ENCODE results near the gene MIDN. TPM values are rescaled to one million over a fixed set of nuclear protein-coding genes. Genes with fewer than 3 reads are reported as not detected.
A peak's percentile ranks its signal among the peaks of the same experiment; 100 is the strongest.
"Not testable (repeated sequence)": the region's sequence is repeated elsewhere in the genome, so short reads cannot be mapped to it uniquely, and the experiment has no call there.

Gene MIDN
- total RNA-seq, 2 experiments from 2014 or later: 86.2 to 88.6 TPM

DNA sequence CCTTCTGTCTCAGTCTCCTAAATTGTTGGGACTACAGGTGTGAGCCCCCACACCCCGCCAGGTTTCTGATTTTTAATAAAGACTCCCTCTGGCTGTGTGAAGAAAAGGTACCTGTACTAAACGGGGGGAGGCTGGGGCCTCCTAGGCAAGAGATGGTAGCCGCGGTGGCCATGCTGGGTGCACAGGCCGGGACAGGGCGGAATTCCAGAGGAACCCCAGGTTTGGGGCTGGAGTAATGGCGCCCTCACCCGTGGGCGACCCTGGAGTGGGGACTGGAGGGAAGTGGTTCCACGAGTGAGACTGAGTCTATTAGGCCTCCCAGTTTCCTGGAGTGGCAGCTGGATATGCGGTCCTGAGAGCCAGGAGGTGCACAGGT, 9.0 kb upstream of the MIDN start:
- Mint-ChIP-seq H3K27me3 (peaks cover 17% of the 10 kb centered on the region), H3K4me1 (peaks cover 37% of the 10 kb centered on the region), H3K36me3 (ENCODE audit: low read depth) (peaks cover under 1% of the 10 kb centered on the region), H3K4me3 (peak overlapping the region; percentile 32), H3K27ac (no peak overlapping the region), H3K9me3 (no peaks in the 10 kb centered on the region)
- no peak for DNase-seq
- ChIA-PET POLR2A (interaction anchor here (1.6 kb wide), 2 partner anchors 30 to 172 kb away, joined by 4 to 9 read pairs; partner anchors contain the start of genes ARHGAP45 and CIRBP), CTCF (no interaction called here)

DNA sequence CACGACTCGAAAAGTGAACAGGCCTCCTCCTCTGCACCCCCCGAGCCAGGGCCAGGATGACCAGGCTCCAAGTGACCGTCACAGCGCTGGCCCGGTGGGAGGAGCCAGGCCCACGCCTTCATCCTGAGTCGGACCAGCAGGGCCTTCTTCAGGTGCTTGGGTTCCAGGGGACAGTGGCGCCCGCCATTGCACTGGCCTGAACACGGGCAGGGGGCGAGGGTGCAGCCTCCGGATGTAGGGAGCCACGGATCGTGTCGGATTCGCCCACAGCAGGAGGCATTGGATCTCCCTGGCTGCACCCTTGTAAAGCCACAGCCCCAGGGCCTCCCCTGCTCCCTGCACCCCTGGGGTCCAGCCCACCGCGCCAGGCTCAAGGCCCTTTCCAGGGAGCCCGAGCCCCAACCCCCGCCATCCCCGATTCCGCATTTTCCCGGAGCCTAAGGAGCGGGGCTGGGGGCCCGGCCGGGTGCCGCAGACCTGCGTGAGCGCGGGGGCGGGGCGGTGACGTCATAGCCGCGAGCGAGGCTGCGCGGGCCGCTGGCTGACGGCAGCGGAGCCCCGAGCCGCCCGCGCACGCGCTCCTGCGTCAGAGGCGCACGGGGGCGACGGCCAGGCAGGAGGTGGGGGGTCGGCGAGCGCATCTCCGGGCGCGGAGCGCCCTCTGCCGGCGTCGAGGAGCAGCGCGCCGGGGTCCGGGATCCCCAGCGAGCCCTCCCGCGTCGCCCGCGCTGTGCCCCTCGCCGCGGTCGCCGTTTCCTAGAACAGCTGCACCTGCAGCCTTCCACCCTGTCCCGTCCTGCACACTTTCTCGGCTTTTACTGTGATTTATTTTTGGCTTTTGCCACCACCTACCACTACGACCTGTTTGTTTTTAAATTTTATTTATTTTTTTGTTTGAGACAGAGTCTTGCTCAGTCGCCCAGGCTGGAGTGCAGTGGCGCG, 8.3 kb upstream of the MIDN start:
- peaks cover 42% of the 10 kb centered on the region for H3K4me1 Mint-ChIP-seq
- peak overlapping the region; percentile 47 for H3K4me3 Mint-ChIP-seq
- POLR2A ChIA-PET: interaction anchor here (1.2 to 6.9 kb wide), 5 partner anchors 27 to 165 kb away, joined by 3 to 266 read pairs (median 3); partner anchors contain the start of gene CIRBP
- no peak overlapping the region for H3K27ac Mint-ChIP-seq
- no peaks in the 10 kb centered on the region for H3K9me3 Mint-ChIP-seq
- CTCF ChIA-PET: interaction anchor here (0.6 to 2.1 kb wide), 9 partner anchors 13 to 376 kb away, joined by 3 to 23 read pairs (median 4); partner anchors contain the start of gene CIRBP
- DNase-seq: peak; percentile 90
- peaks cover 2% of the 10 kb centered on the region for H3K36me3 Mint-ChIP-seq (ENCODE audit: low read depth)
- H3K27me3 Mint-ChIP-seq: peaks cover 17% of the 10 kb centered on the region

DNA sequence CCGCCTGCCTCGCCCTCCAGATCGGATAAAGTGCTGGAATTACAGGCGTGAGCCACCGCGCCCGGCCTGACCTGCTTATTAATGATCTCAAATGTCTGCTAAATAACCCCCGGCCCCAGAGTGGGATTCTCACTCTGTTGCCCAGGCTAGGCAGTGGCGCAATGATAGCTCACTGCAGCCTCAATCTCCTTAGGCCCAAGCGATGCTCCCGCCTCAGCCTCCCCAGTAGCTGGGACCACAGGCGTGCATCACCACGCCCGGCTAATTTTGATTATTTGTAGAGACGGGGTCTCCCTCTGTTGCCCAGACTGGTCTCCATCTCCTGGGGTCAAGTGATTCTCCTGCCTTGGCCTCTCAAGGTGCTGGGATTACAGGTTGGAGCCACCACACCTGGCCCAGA, 7.5 kb upstream of the MIDN start:
- POLR2A ChIA-PET: interaction anchor here (0.7 to 6.9 kb wide), 8 partner anchors 9 to 166 kb away, joined by 3 to 266 read pairs (median 4); partner anchors contain the start of genes CIRBP and FAM174C
- Mint-ChIP-seq H3K27ac (peak overlapping the region; percentile 76), H3K36me3 (ENCODE audit: low read depth) (peaks cover 2% of the 10 kb centered on the region), H3K27me3 (peaks cover 16% of the 10 kb centered on the region), H3K4me3 (peak overlapping the region; percentile 82), H3K9me3 (no peaks in the 10 kb centered on the region), H3K4me1 (peaks cover 42% of the 10 kb centered on the region)
- no peak for DNase-seq
- CTCF ChIA-PET: interaction anchor here (0.8 to 2.1 kb wide), 8 partner anchors 12 to 377 kb away, joined by 3 to 23 read pairs (median 5); partner anchors contain the start of gene CIRBP

DNA sequence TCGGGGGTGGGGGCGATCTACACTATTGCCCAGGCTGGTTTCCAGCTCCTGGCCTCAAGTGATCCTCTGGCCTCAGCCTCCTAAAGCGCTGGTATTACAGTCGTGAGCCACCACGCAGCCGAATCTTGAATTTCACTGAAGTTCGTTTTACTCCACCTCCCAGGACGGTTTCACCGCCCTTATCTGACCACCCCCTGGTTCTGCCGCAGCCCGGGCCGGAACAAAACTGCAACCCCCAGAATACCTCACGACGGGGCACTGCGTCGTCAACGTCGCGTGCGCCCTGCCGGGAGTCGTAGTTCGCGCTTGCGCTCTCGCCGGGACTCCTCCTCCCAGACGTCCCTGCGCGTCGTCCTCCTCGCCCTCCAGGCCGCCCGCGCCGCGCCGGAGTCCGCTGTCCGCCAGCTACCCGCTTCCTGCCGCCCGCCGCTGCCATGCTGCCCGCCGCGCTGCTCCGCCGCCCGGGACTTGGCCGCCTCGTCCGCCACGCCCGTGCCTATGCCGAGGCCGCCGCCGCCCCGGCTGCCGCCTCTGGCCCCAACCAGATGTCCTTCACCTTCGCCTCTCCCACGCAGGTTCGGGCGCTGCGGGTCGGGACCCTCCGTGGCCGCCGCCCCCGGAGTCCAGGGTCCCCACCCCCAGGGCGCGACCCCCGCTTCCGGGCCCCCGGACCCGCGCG, 6.8 kb upstream of the MIDN start, which contains the start of gene ATP5F1D:
ATP5F1D (plus strand) TSS at position 335 of the 679 bp plus-strand sequence; CDS start at position 435, 100 bp downstream.
- peak; percentile 93 for DNase-seq
- POLR2A ChIA-PET: interaction anchor here (0.7 to 6.9 kb wide), 8 partner anchors 9 to 166 kb away, joined by 3 to 266 read pairs (median 4); partner anchors contain the start of genes CIRBP and FAM174C
- peak within 1 kb of the TSS; percentile 88 for H3K4me3 Mint-ChIP-seq
- CTCF ChIA-PET: interaction anchor here (1.1 to 2.1 kb wide), 7 partner anchors 11 to 378 kb away, joined by 3 to 23 read pairs (median 6); partner anchors contain the start of gene CIRBP
- peak within 1 kb of the TSS; percentile 84 for H3K27ac Mint-ChIP-seq
- H3K36me3 Mint-ChIP-seq (ENCODE audit: low read depth): peaks cover 2% of the 10 kb centered on the region
- peaks cover 15% of the 10 kb centered on the region for H3K27me3 Mint-ChIP-seq
- H3K9me3 Mint-ChIP-seq: no peaks in the 10 kb centered on the region
- peaks cover 46% of the 10 kb centered on the region for H3K4me1 Mint-ChIP-seq

DNA sequence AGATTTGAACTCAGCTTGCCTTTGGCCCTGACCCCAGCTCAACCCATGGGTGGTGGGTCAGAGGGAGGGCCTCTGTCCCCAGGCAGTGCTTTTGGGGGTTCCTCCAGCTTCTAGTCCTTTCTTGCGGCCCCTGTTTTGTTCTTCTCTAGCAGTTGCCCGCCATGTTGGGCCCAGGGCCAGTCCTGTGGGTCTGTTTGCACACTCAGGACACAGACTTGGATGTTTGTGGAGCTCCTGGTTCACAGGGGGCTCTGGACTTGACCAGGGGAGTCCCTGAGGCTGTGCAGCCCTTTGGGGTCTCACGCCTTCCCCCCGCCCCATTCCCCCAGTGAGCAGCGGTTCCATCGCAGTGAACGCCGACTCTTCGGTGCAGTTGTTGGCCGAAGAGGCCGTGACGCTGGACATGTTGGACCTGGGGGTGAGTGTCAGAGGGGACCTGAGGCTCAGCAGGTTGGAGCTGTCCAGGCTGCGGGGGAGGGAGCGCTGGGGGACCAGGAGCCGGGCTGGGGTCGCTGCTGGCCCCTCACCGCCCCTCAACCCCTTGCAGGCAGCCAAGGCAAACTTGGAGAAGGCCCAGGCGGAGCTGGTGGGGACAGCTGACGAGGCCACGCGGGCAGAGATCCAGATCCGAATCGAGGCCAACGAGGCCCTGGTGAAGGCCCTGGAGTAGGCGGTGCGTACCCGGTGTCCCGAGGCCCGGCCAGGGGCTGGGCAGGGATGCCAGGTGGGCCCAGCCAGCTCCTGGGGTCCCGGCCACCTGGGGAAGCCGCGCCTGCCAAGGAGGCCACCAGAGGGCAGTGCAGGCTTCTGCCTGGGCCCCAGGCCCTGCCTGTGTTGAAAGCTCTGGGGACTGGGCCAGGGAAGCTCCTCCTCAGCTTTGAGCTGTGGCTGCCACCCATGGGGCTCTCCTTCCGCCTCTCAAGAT, 4.4 kb upstream of the MIDN start:
- CTCF ChIA-PET: interaction anchor here (0.6 to 5.3 kb wide), 37 partner anchors 9 to 381 kb away, joined by 3 to 412 read pairs (median 5); partner anchors contain the start of genes CIRBP, FAM174C, MED16 and NDUFS7
- peak; percentile 88 for DNase-seq
- peak overlapping the region; percentile 61 for H3K4me3 Mint-ChIP-seq
- peaks cover 38% of the 10 kb centered on the region for H3K4me1 Mint-ChIP-seq
- H3K9me3 Mint-ChIP-seq: no peaks in the 10 kb centered on the region
- peak overlapping the region; percentile 89 for H3K27ac Mint-ChIP-seq
- peaks cover 2% of the 10 kb centered on the region for H3K36me3 Mint-ChIP-seq (ENCODE audit: low read depth)
- POLR2A ChIA-PET: interaction anchor here (0.7 to 6.9 kb wide), 18 partner anchors 9 to 654 kb away, joined by 3 to 266 read pairs (median 4); partner anchors contain the start of genes ARHGAP45, CIRBP, EFNA2 and FAM174C
- peaks cover 5% of the 10 kb centered on the region for H3K27me3 Mint-ChIP-seq

DNA sequence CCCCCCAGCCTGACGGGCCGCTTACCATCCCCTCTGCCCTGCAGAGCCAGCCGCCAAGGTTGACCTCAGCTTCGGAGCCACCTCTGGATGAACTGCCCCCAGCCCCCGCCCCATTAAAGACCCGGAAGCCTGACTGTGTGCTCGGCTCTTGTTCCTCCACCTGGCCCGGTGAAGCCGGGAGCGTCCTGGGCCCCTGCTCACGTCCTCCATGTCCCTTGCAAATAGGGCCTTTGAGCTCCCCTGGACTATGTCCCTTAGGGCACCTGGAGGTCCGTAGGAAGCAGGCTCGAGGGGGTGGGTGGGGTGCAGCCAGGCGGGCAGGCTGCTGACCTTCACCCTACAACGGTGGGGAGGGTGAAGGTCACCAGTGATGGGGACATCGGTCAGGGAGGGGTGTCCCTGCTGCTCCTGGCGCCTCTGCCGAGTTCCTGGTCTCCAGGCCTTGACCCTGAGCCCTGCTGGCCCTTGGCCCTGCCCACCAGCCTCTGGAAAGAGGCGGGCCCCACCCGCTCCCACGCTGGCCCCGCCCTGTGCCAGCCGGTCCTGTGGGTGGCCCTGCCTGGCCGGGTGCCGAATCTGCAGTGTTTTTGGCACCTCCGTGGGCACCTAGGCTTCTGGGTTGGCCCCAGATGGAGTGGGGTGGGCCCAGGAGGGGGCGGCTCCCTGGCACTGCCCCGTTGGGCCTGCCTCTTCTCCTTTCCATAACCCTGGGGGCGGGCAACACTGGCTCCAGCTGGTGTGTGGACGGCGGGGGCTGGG, 3.5 kb upstream of the MIDN start:
- H3K4me3 Mint-ChIP-seq: peak overlapping the region; percentile 61
- peaks cover 38% of the 10 kb centered on the region for H3K4me1 Mint-ChIP-seq
- peak overlapping the region; percentile 89 for H3K27ac Mint-ChIP-seq
- no peak for DNase-seq
- H3K27me3 Mint-ChIP-seq: no peaks in the 10 kb centered on the region
- CTCF ChIA-PET: interaction anchor here (0.6 to 5.3 kb wide), 35 partner anchors 8 to 382 kb away, joined by 3 to 412 read pairs (median 5); partner anchors contain the start of genes CIRBP, FAM174C, MED16 and NDUFS7
- no peaks in the 10 kb centered on the region for H3K9me3 Mint-ChIP-seq
- POLR2A ChIA-PET: interaction anchor here (0.7 to 6.9 kb wide), 17 partner anchors 8 to 653 kb away, joined by 3 to 266 read pairs (median 4); partner anchors contain the start of genes ARHGAP45, CIRBP, EFNA2 and FAM174C
- H3K36me3 Mint-ChIP-seq (ENCODE audit: low read depth): peaks cover 5% of the 10 kb centered on the region

DNA sequence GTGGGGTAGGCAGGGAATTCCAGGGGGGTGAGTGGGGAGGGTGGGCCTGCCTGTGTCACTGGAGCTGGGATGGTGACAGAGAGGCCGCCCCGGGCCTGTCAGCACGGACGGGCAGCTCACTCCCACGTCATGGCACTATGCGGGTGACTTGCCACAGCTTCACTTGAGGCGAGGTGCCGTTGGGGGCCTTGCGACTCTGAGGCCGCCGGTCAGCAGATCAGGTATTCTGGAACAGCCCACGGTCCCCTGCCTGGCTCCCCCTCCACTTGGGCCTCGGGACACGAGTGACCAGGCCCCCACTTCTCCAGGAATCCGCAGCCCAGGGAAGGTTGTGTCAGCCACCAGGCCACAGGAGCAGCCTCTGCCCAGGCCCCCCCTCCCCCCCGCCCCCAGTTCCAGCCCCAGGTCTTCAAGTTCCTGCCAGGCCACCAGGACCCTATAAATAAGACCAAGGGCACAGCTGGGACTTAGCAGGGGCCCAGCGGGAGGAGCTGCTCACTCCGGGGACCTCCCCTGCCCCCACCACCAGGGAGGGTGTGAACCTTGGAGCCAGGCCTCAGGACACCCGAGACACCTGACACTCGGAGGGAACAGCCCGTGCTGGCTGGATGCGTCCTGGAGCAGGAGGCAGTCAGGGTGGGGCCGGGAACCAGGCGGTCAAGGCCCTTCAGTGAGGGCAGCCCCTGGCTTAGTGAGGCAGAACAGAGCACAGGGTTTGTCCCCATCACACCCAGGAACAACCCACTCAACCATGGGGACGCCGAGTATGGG, 2.7 kb upstream of the MIDN start:
- Mint-ChIP-seq H3K4me1 (peaks cover 36% of the 10 kb centered on the region), H3K27ac (no peak overlapping the region), H3K9me3 (no peaks in the 10 kb centered on the region), H3K27me3 (no peaks in the 10 kb centered on the region), H3K36me3 (ENCODE audit: low read depth) (peaks cover 5% of the 10 kb centered on the region), H3K4me3 (no peak overlapping the region)
- no peak for DNase-seq
- ChIA-PET POLR2A (interaction anchor here (3.7 to 6.9 kb wide), 2 partner anchors 16 to 22 kb away, joined by 27 to 266 read pairs; partner anchors contain the start of gene CIRBP), CTCF (interaction anchor here (1.0 to 5.3 kb wide), 4 partner anchors 19 to 107 kb away, joined by 3 to 412 read pairs (median 18); partner anchors contain the start of genes CIRBP and FAM174C)

DNA sequence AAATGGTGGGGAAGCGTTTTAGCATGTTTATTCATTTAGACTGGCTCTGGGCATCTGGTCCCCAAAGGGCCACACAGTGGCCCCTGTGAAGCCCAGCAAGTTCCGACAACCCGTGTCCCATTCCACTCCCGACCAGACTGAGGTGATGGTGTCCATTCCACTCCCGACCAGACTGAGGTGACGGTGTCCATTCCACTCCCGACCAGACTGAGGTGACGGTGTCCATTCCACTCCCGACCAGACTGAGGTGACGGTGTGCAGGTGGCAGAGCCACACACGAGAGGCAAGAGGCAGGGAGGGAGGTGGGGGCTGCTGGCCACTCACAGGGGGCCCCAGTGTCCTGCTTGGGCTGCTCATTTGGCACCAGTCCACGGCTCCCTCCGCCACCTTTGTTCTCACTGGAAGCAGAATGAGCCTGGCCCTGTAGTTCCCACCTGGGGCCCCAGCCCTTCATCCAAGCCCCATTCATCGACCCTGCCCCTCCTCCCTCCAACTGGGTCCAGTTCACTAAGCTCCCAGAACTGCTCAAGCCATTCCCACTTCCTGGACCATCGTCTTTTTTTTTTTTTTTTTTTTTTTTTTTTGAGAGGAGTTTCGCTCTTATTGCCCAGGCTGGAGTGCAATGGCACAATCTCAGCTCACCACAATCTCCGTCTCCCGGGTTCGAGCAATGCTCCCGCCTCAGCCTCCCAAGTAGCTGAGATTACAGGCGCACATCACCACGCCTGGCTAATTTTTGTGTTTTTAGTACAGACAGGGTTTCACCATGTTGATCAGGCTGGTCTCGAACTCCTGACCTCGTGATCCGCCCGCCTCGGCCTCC, 1.9 kb upstream of the MIDN start:
- DNase-seq: not testable (repeated sequence)

DNA sequence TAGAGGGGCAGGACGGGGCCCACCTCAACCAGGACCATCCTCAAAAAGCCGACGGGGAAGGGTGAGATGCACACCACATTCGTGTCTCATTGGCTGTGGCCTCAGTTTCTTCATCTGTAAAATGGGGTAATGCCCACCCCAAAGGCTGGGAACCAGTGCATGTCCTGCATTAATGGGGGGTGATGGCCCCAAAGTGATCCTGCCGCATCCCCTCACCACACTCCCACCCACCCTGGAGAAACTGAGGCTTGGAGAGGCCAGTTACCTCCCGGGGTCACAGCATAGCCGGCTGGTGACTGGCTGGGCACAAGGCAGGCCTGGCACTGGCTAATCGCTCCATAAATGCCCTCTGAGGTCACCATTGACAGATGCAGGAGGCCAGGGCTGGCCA, 640 bp upstream of the MIDN start:
- ChIA-PET POLR2A (interaction anchor here (1.6 kb wide), 1 partner anchor 19 kb away, joined by 12 read pairs; no protein-coding TSS in a partner anchor), CTCF (interaction anchor here (5.3 kb wide), 1 partner anchor 17 kb away, joined by 412 read pairs; the partner anchor contains the start of gene CIRBP)
- peaks cover 17% of the 10 kb centered on the region for H3K36me3 Mint-ChIP-seq (ENCODE audit: low read depth)
- no peaks in the 10 kb centered on the region for H3K27me3 Mint-ChIP-seq
- no peaks in the 10 kb centered on the region for H3K9me3 Mint-ChIP-seq
- no peak for DNase-seq
- peak overlapping the region; percentile 54 for H3K27ac Mint-ChIP-seq
- H3K4me1 Mint-ChIP-seq: peaks cover 19% of the 10 kb centered on the region
- no peak overlapping the region for H3K4me3 Mint-ChIP-seq

More for the DNA sequence above, 1.9 kb upstream of the MIDN start:
- not testable (repeated sequence) for H3K27ac Mint-ChIP-seq; H3K9me3 Mint-ChIP-seq; H3K4me3 Mint-ChIP-seq; H3K27me3 Mint-ChIP-seq; H3K36me3 Mint-ChIP-seq (ENCODE audit: low read depth)
- CTCF ChIA-PET: interaction anchor here (0.7 to 5.3 kb wide), 2 partner anchors 18 to 269 kb away, joined by 3 to 412 read pairs; partner anchors contain the start of gene CIRBP
- POLR2A ChIA-PET: interaction anchor here (3.7 to 6.9 kb wide), 2 partner anchors 15 to 21 kb away, joined by 27 to 266 read pairs; partner anchors contain the start of gene CIRBP
- H3K4me1 Mint-ChIP-seq: peaks cover 28% of the 10 kb centered on the region
